Testis (tissue), 2 donors: ENCODE measurements around the gene CHIC1.

Experiments
- POLR2A ChIP-seq: fragments of 450-650 bp; IDR thresholded peaks from one replicate; pipeline ENCODE4 v1.6.1; 2017; ENCODE audit warnings: antibody characterized with exemption, mild to moderate bottlenecking, moderate library complexity
- TF ChIP-seq, protein P1 (sequence below), 3 experiments: fragments of 450-650 bp in 2 of 3; fragments of 200-600 bp in 1 of 3; sonication (generic) in 1 of 3; IDR thresholded peaks; one replicate each; pipeline ENCODE4 v1.5.1; 2016 to 2019; ENCODE audit warnings: antibody characterized with exemption in 3 of 3, mild to moderate bottlenecking in 2 of 3, moderate library complexity in 1 of 3

DNA sequence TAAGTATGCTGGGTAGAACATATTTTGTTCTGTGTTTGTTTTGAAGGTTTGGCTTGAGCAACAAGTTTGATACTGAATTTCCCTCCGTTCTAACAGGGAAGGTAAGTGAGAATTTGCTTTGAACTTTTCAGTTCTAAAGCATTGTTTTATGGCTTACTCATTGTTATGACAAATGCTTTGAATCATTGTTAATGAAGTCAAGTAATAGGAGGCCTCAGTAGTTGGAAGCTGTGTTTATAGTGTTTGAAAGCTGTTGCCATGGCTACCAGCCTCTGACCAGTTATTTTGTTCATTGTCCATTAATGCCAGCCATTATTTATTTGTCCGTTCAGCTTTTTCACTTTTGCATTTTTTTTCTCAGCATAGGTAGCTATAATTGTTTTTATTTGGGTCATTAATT is 14.4 kb downstream of the CHIC1 start:
- TF ChIP-seq, protein P1, sequence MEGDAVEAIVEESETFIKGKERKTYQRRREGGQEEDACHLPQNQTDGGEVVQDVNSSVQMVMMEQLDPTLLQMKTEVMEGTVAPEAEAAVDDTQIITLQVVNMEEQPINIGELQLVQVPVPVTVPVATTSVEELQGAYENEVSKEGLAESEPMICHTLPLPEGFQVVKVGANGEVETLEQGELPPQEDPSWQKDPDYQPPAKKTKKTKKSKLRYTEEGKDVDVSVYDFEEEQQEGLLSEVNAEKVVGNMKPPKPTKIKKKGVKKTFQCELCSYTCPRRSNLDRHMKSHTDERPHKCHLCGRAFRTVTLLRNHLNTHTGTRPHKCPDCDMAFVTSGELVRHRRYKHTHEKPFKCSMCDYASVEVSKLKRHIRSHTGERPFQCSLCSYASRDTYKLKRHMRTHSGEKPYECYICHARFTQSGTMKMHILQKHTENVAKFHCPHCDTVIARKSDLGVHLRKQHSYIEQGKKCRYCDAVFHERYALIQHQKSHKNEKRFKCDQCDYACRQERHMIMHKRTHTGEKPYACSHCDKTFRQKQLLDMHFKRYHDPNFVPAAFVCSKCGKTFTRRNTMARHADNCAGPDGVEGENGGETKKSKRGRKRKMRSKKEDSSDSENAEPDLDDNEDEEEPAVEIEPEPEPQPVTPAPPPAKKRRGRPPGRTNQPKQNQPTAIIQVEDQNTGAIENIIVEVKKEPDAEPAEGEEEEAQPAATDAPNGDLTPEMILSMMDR (IDR thresholded peaks at IDR 0.05) = no peak
- TF ChIP-seq POLR2A = no peak
